ENCODE data around the gene ACAA2. TPM values are rescaled to one million over a fixed set of nuclear protein-coding genes. Genes with fewer than 3 reads are reported as not detected.
"Not testable (repeated sequence)": the region's sequence is repeated elsewhere in the genome, so short reads cannot be mapped to it uniquely, and the experiment has no call there.

ACAA2 gene
- polyA plus RNA-seq, 12 donors, result 55.5 to 85.0 (median 78.3) TPM; not detected in 1

DNA sequence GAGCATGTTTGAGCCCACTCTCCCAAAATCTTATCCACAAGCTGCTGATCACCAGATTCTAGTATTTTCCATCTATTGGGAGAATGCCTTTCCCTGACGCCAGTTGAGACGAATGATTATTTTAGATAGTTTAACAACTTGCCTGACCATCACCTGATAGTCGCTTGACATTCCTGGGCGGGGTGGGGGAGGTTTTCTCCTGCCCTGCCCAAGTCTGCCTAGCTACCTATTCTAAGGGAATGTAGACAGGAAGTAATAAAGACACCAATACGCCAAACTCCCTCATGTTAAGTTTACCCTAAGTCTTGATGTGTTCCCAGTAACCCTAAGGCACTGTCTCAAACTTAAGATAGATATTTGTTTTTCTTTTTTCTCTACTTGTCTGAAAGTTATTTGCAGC lies 4.6 kb upstream of the ACAA2 start:
- no peak for DNase-seq

DNA sequence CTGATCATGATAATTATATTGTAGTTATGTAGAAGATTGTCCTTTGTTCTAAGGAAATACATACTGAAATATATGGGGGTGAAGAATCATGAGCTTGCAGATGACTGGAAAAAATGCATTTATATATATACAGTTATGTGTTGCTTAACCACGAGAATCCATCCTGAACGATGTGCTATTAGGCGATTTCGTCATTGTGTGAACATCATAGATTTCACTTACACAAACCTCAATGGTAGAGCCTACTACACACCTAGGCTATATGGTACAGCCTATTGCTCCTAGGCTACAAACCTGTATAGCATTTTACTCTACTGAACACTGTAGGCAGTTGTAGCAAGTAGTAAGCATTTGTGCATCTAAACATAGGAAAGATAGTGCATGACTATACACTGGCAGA lies 2.6 kb upstream of the ACAA2 start:
- DNase-seq, result no peak

GRCh38 chr18:49814147-49814499 lies 790 bp upstream of the ACAA2 start:
- DNase-seq, result peak; percentile 75

- DNase-seq, result peak; percentile 69
Observed at GRCh38 chr18:49813069-49813318, 339 bp downstream of the ACAA2 start.

DNA sequence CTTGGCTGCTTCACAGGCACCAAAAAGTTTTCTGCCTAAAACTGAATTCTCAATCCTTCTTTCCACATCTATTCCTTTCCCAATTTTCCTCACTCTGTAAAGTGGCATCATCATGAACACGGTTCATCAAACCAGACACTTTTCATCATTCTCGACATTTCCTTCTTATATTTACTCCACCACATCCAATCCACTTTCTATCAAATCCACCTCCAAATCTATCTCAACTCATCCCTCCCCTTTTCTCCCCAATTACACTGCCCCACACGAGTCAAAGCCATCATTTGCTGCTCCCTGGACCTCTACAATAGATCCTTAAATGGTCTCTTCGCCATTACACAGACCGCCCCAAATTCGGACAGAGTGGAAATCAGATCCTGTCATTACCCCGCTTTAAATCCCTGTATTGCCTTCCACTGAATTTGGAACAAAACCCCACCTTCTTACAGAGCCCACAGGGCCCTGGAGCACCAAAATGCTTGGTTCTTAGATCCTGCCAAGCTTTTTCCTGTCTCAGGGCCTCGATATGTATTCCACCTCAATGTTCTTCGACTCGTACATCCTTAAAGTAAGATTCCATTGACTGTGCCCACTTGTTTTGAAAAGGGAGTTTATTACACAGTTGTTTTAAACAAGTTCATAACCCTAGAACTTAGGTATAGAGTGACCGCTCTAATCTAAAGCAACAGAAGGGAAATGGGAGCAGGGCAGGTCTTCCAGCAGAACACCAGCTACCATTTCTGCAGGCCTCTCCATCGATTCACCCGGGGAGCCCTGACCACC lies 856 bp downstream of the ACAA2 start:
- DNase-seq, result peak; percentile 45

- DNase-seq, result no peak
Observed at GRCh38 chr18:49811151-49811938, 2.0 kb downstream of the ACAA2 start.

GRCh38 chr18:49808553-49809191 lies 4.7 kb downstream of the ACAA2 start:
- not testable (repeated sequence) for DNase-seq

- no peak for DNase-seq
Observed at GRCh38 chr18:49804096-49804495, 9.2 kb downstream of the ACAA2 start.

- DNase-seq, result no peak
Observed at GRCh38 chr18:49802623-49803022, 10.7 kb downstream of the ACAA2 start.

DNA sequence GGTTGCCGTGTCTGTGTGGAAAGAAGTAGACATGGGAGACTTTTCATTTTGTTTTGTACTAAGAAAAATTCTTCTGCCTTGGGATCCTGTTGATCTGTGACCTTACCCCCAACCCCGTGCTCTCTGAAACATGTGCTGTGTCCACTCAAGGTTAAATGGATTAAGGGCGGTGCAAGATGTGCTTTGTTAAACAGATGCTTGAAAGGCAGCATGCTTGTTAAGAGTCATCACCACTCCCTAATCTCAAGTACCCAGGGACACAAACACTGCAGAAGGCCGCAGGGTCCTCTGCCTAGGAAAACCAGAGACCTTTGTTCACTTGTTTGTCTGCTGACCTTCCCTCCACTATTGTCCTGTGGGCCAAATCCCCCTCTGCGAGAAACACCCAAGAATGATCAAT lies 12.8 kb downstream of the ACAA2 start:
- not testable (repeated sequence) for DNase-seq

- not testable (repeated sequence) for DNase-seq
Observed at GRCh38 chr18:49799806-49800205, 13.5 kb downstream of the ACAA2 start.

DNA sequence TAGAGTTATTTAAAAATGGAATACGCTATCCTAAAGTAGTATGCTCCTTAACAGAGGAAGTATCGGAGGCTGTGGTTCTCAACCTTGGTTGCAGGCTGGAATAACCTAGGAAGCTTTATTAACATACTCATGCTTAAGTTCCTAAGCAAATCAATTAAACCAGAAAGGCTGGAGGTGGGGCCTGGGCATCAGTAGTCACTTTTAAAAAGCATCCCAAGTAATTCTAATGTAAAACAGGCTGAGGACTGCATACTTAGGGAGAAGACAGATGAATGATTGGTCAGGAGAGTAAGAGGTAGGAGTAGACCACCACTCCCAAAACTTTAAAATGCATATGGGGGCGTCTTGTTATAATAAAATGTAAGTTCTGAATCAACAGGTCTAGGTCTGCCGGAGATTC lies 15.3 kb downstream of the ACAA2 start:
- no peak for DNase-seq

GRCh38 chr18:49795612-49796552 lies 17.5 kb downstream of the ACAA2 start:
- DNase-seq, result no peak

DNA sequence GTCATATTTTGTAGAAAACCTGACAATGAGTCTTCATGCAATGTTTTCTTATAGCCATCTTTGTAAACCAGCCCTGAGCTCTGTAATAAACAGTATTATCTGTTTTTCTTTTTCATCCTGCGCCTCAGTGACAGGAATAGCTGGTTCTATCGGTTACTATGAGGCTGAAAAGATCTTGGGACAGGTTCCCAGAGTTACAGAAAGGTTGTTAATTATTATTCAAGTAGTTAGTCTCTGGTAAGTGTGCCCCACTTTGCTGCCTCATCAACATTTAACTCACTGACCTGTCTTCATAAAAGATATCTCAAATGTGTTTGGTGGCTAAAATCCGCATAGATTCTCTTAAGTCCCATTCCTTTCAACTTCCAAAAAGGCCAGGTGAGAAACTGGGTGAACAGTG lies 18.6 kb downstream of the ACAA2 start:
- no peak for DNase-seq

- DNase-seq, result not testable (repeated sequence)
Observed at GRCh38 chr18:49789560-49790134, 23.7 kb downstream of the ACAA2 start.

GRCh38 chr18:49788327-49788898 lies 24.9 kb downstream of the ACAA2 start:
- DNase-seq, result no peak

DNA sequence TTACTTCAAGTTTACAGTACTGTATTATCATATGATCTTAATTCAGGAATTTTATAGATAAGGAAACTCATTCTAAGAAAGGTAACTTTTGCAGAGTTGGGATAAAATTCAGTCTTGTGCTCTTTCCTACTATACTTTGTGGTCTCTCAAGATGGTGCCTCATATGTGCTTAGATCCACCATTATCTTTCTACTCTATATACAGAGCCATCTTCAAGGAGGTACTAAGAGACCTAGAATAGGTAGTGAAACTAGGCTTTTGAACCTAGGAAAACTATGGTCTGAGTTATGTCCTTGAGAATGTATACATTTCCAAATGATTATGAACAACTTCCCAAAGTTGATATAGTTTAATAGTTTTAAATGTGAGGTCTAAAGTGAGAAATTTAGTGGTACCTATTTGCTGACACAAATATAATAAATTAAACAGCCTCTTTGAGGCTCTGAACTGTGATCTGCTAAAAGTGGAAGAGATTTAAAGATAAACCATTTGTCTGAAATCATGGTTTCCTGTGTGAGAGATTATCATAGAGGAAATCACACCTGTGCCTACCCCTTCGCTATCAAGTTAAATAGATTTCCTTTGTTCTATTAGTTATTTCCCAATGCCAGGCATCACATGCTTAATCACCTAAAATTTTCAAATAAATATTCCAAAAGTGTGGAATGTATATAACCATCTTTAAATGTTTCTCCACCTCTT lies 27.2 kb downstream of the ACAA2 start:
- DNase-seq, result no peak

- no peak for DNase-seq
Observed at GRCh38 chr18:49784427-49785185, 28.7 kb downstream of the ACAA2 start.

- not testable (repeated sequence) for DNase-seq
Observed at GRCh38 chr18:49783631-49784030, 29.7 kb downstream of the ACAA2 start.

Data from muscle of arm (tissue), 12 donors.